Stimulated activated naive B cell treated with anti-CD40 and anti-IgM and Interleukin-4, amounts not matched to agents 10 μg/mL and 1 μg/mL and 100 μg/mL, for 72 hours (primary cell): Measurements from ENCODE around the gene UCK1.

ENCODE experiments used
- ATAC-seq, 2 donors: fragments of 150-1000 bp; cut with Tn5 transposase; replicated peaks; 2 replicates each; pipeline ENCODE4 v1.10.0; 2021; ENCODE audit warnings: moderate library complexity in 1 of 2
- DNase-seq: peaks from one replicate; pipeline ENCODE4 v3.0.0; 2021
- H3K27ac Mint-ChIP-seq: one replicate; pipeline ENCODE4 v1.8.0; 2022; ENCODE audit warnings: mild to moderate bottlenecking, mixed read lengths
- H3K27me3 Mint-ChIP-seq, 2 donors: one replicate each; pipeline ENCODE4 v1.8.0; 2022; ENCODE audit warnings: mixed read lengths in 2 of 2
- H3K36me3 Mint-ChIP-seq, 2 donors: one replicate each; pipeline ENCODE4 v1.8.0; 2022; ENCODE audit warnings: mixed read lengths in 2 of 2, mild to moderate bottlenecking in 1 of 2
- H3K4me1 Mint-ChIP-seq, 2 donors: one replicate each; pipeline ENCODE4 v1.8.0; 2022; ENCODE audit warnings: mixed read lengths in 2 of 2, mild to moderate bottlenecking in 1 of 2
- H3K4me3 Mint-ChIP-seq, 2 donors: one replicate each; pipeline ENCODE4 v1.8.0; 2022; ENCODE audit warnings: mild to moderate bottlenecking in 2 of 2, mixed read lengths in 2 of 2, moderate library complexity in 1 of 2
- H3K9me3 Mint-ChIP-seq, 2 donors: one replicate each; pipeline ENCODE4 v1.8.0; 2022; ENCODE audit warnings: mixed read lengths in 2 of 2, mild to moderate bottlenecking in 1 of 2

UCK1 gene

GRCh38 chr9:131487001-131487400 lies 44.1 kb downstream of the UCK1 start:
- ATAC-seq, result no peak
- no peak for DNase-seq
- Mint-ChIP-seq H3K27me3 (no peaks in the 10 kb centered on the region), H3K4me3 (no peak overlapping the region), H3K27ac (no peak overlapping the region), H3K9me3 (no peaks in the 10 kb centered on the region), H3K36me3 (peaks cover 70 to 81% of the 10 kb centered on the region in 2 donors), H3K4me1 (peaks cover 0 to 6% of the 10 kb centered on the region in 2 donors)

GRCh38 chr9:131485728-131486422 lies 45.2 kb downstream of the UCK1 start:
- Mint-ChIP-seq H3K9me3 (no peaks in the 10 kb centered on the region), H3K4me3 (no peak overlapping the region), H3K27me3 (no peaks in the 10 kb centered on the region), H3K4me1 (peaks cover 0 to 6% of the 10 kb centered on the region in 2 donors), H3K27ac (peak overlapping the region; percentile 71), H3K36me3 (peaks cover 67 to 75% of the 10 kb centered on the region in 2 donors)
- DNase-seq (no peak), ATAC-seq (no peak)

- H3K27ac Mint-ChIP-seq, result no peak overlapping the region
- H3K4me3 Mint-ChIP-seq, result no peak overlapping the region
- DNase-seq (no peak), ATAC-seq (no peak)
- peaks cover 0 to 6% of the 10 kb centered on the region in 2 donors for H3K4me1 Mint-ChIP-seq
- H3K36me3 Mint-ChIP-seq, result peaks cover 60 to 68% of the 10 kb centered on the region in 2 donors
- H3K9me3 Mint-ChIP-seq, result no peaks in the 10 kb centered on the region
- H3K27me3 Mint-ChIP-seq, result no peaks in the 10 kb centered on the region
These were observed 45.9 kb downstream of the UCK1 start for GRCh38 chr9:131485206-131485605.

- H3K27me3 Mint-ChIP-seq, result no peaks in the 10 kb centered on the region
- no peaks in the 10 kb centered on the region for H3K9me3 Mint-ChIP-seq
- DNase-seq (no peak), ATAC-seq (no peak)
- H3K4me3 Mint-ChIP-seq, result no peak overlapping the region
- peaks cover 55 to 63% of the 10 kb centered on the region in 2 donors for H3K36me3 Mint-ChIP-seq
- peak overlapping the region; percentile 31 for H3K27ac Mint-ChIP-seq
- H3K4me1 Mint-ChIP-seq, result peaks cover 0 to 2% of the 10 kb centered on the region in 2 donors
These were observed 46.4 kb downstream of the UCK1 start for GRCh38 chr9:131484560-131485185.

- Mint-ChIP-seq H3K27ac (peak overlapping the region; percentile 62), H3K36me3 (peaks cover 56 to 63% of the 10 kb centered on the region in 2 donors), H3K27me3 (no peaks in the 10 kb centered on the region), H3K9me3 (no peaks in the 10 kb centered on the region), H3K4me1 (peaks cover 0 to 2% of the 10 kb centered on the region in 2 donors), H3K4me3 (no peak overlapping the region)
- ATAC-seq (no peak), DNase-seq (no peak)
These were observed 47.0 kb downstream of the UCK1 start for GRCh38 chr9:131484051-131484445.

GRCh38 chr9:131483319-131484050 lies 47.6 kb downstream of the UCK1 start:
- ATAC-seq, result no peak
- peak overlapping the region; percentile 62 for H3K27ac Mint-ChIP-seq
- no peak overlapping the region for H3K4me3 Mint-ChIP-seq
- peaks cover 53 to 62% of the 10 kb centered on the region in 2 donors for H3K36me3 Mint-ChIP-seq
- H3K27me3 Mint-ChIP-seq, result no peaks in the 10 kb centered on the region
- H3K9me3 Mint-ChIP-seq, result no peaks in the 10 kb centered on the region
- H3K4me1 Mint-ChIP-seq, result peaks cover 0 to under 1% of the 10 kb centered on the region in 2 donors
- DNase-seq, result no peak

- H3K4me3 Mint-ChIP-seq, result no peak overlapping the region
- H3K9me3 Mint-ChIP-seq, result no peaks in the 10 kb centered on the region
- ATAC-seq, result no peak
- H3K27ac Mint-ChIP-seq, result peak overlapping the region; percentile 52
- H3K36me3 Mint-ChIP-seq, result peaks cover 47 to 60% of the 10 kb centered on the region in 2 donors
- H3K27me3 Mint-ChIP-seq, result no peaks in the 10 kb centered on the region
- DNase-seq, result no peak
- H3K4me1 Mint-ChIP-seq, result peaks cover 6% of the 10 kb centered on the region in 2 donors
These were observed 48.6 kb downstream of the UCK1 start for GRCh38 chr9:131482343-131483006.

- peaks cover 46 to 60% of the 10 kb centered on the region in 2 donors for H3K36me3 Mint-ChIP-seq
- ATAC-seq, result no peak
- peak overlapping the region; percentile 31 for H3K27ac Mint-ChIP-seq
These were observed 49.4 kb downstream of the UCK1 start for GRCh38 chr9:131481441-131482342.

GRCh38 chr9:131480258-131480657 lies 50.8 kb downstream of the UCK1 start:
- H3K27ac Mint-ChIP-seq, result peak overlapping the region; percentile 31

More at GRCh38 chr9:131481441-131482342, 49.4 kb downstream of the UCK1 start:
- no peak overlapping the region for H3K4me3 Mint-ChIP-seq
- no peaks in the 10 kb centered on the region for H3K9me3 Mint-ChIP-seq
- H3K27me3 Mint-ChIP-seq, result no peaks in the 10 kb centered on the region
- DNase-seq, result no peak
- H3K4me1 Mint-ChIP-seq, result peaks cover 6 to 8% of the 10 kb centered on the region in 2 donors

GRCh38 chr9:131478911-131479310 lies 52.2 kb downstream of the UCK1 start:
- H3K36me3 Mint-ChIP-seq, result peaks cover 38 to 55% of the 10 kb centered on the region in 2 donors
- no peaks in the 10 kb centered on the region for H3K27me3 Mint-ChIP-seq
- ATAC-seq (no peak), DNase-seq (no peak)
- H3K27ac Mint-ChIP-seq, result no peak overlapping the region
- no peaks in the 10 kb centered on the region for H3K9me3 Mint-ChIP-seq
- H3K4me1 Mint-ChIP-seq, result peaks cover 6 to 8% of the 10 kb centered on the region in 2 donors
- no peak overlapping the region for H3K4me3 Mint-ChIP-seq

More at GRCh38 chr9:131480258-131480657, 50.8 kb downstream of the UCK1 start:
- no peak for DNase-seq
- Mint-ChIP-seq H3K27me3 (no peaks in the 10 kb centered on the region), H3K4me1 (peaks cover 6 to 8% of the 10 kb centered on the region in 2 donors), H3K36me3 (peaks cover 41 to 55% of the 10 kb centered on the region in 2 donors), H3K9me3 (no peaks in the 10 kb centered on the region), H3K4me3 (no peak overlapping the region)
- ATAC-seq, result no peak

GRCh38 chr9:131478421-131478868 lies 52.6 kb downstream of the UCK1 start:
- Mint-ChIP-seq H3K4me1 (peaks cover 6 to 8% of the 10 kb centered on the region in 2 donors), H3K9me3 (no peaks in the 10 kb centered on the region), H3K27me3 (no peaks in the 10 kb centered on the region), H3K36me3 (peaks cover 38 to 60% of the 10 kb centered on the region in 2 donors), H3K4me3 (peak overlapping the region in 1 of 2 donors; percentile 14), H3K27ac (peak overlapping the region; percentile 5)
- ATAC-seq (peak; percentile 66 to 73), DNase-seq (peak; percentile 24)

GRCh38 chr9:131477816-131478419 lies 53.1 kb downstream of the UCK1 start:
- Mint-ChIP-seq H3K9me3 (no peaks in the 10 kb centered on the region), H3K4me1 (peaks cover 8 to 10% of the 10 kb centered on the region in 2 donors), H3K27me3 (no peaks in the 10 kb centered on the region), H3K27ac (peak overlapping the region; percentile 76), H3K36me3 (peaks cover 42 to 63% of the 10 kb centered on the region in 2 donors), H3K4me3 (no peak overlapping the region)
- no peak for ATAC-seq
- DNase-seq, result no peak

GRCh38 chr9:131477367-131477766 lies 53.7 kb downstream of the UCK1 start:
- H3K4me1 Mint-ChIP-seq, result peaks cover 10 to 14% of the 10 kb centered on the region in 2 donors
- H3K36me3 Mint-ChIP-seq, result peaks cover 40 to 62% of the 10 kb centered on the region in 2 donors
- no peak overlapping the region for H3K4me3 Mint-ChIP-seq

More at GRCh38 chr9:131477367-131477766, 53.7 kb downstream of the UCK1 start:
- peak overlapping the region; percentile 76 for H3K27ac Mint-ChIP-seq
- ATAC-seq (no peak), DNase-seq (no peak)
- no peaks in the 10 kb centered on the region for H3K9me3 Mint-ChIP-seq
- H3K27me3 Mint-ChIP-seq, result no peaks in the 10 kb centered on the region
